HepG2 (cell line): Measurements from ENCODE around the gene FGFR3. TPM values are rescaled to one million over a fixed set of nuclear protein-coding genes. Genes with fewer than 3 reads are reported as not detected.

Experiments used
- ASH2L ChIP-seq: fragments of 300-600, 200-600 bp; sonication (generic); IDR thresholded peaks from 2 replicates; pipeline ENCODE4 v1.7.0; 2017; ENCODE audit warnings: low read depth, mild to moderate bottlenecking, moderate library complexity, mixed read lengths, low read length; ENCODE audit not compliant: insufficient read length
- BCL3 ChIP-seq: sonication (generic); formaldehyde crosslinking; IDR thresholded peaks from 2 replicates; pipeline ENCODE4 v1.5.1; 2020; ENCODE audit warnings: mild to moderate bottlenecking, missing genetic modification reagents, moderate library complexity
- ELK4 ChIP-seq: sonication (generic); formaldehyde crosslinking; IDR thresholded peaks from 2 replicates; pipeline ENCODE4 v1.9.0; 2021; ENCODE audit warnings: missing genetic modification reagents, borderline replicate concordance
- HIVEP1 ChIP-seq: sonication (generic); formaldehyde crosslinking; IDR thresholded peaks from 2 replicates; pipeline ENCODE4 v1.4.0; 2020; ENCODE audit warnings: mild to moderate bottlenecking, missing genetic modification reagents
- KAT7 ChIP-seq: IDR thresholded peaks from 2 replicates; pipeline ENCODE4 v1.6.1; 2018; ENCODE audit warnings: borderline replicate concordance, missing compliant biosample characterization
- MED8 ChIP-seq: sonication (generic); formaldehyde crosslinking; IDR thresholded peaks from 2 replicates; pipeline ENCODE4 v1.8.1; 2023; ENCODE audit warnings: mild to moderate bottlenecking, missing genetic modification reagents; ENCODE audit not compliant: insufficient replicate concordance
- NFYB ChIP-seq: sonication (generic); formaldehyde crosslinking; IDR thresholded peaks from 2 replicates; pipeline ENCODE4 v1.4.0; 2020; ENCODE audit warnings: missing genetic modification reagents
- PCBP2 ChIP-seq: fragments of 200-400 bp; formaldehyde crosslinking; optimal IDR thresholded peaks from 2 replicates; pipeline ENCODE3; 2018; ENCODE audit warnings: low read length, low read depth; ENCODE audit not compliant: poor library complexity, severe bottlenecking
- PRPF4 ChIP-seq: fragments of 200-400 bp; formaldehyde crosslinking; IDR thresholded peaks from 2 replicates; pipeline ENCODE4 v1.6.1; 2016; ENCODE audit warnings: low read length, low read depth; ENCODE audit not compliant: poor library complexity, severe bottlenecking
- PTBP1 ChIP-seq: fragments of 200-400 bp; formaldehyde crosslinking; IDR thresholded peaks from 2 replicates; pipeline ENCODE4 v1.6.1; 2018; ENCODE audit warnings: low read length, low read depth; ENCODE audit not compliant: poor library complexity, severe bottlenecking
- RARG ChIP-seq: sonication (generic); formaldehyde crosslinking; IDR thresholded peaks from 2 replicates; pipeline ENCODE4 v1.4.0; 2020; ENCODE audit warnings: low read depth, mild to moderate bottlenecking, missing genetic modification reagents
- SOX6 ChIP-seq, 2 experiments: fragments of 450-650 bp in 1 of 2; sonication (generic) in 1 of 2; formaldehyde crosslinking in 1 of 2; IDR thresholded peaks; 2 replicates each; pipeline versions ENCODE4 v1.4.0 to v1.6.1; 2017 to 2020; ENCODE audit warnings: antibody characterized with exemption in 1 of 2, mild to moderate bottlenecking in 1 of 2, missing genetic modification reagents in 1 of 2
- YEATS2 ChIP-seq: sonication (generic); formaldehyde crosslinking; IDR thresholded peaks from 2 replicates; pipeline ENCODE4 v1.4.0; 2020; ENCODE audit warnings: missing genetic modification reagents, borderline replicate concordance
- ZNF160 ChIP-seq: sonication (generic); formaldehyde crosslinking; IDR thresholded peaks from 2 replicates; pipeline ENCODE4 v1.8.0; 2022; ENCODE audit warnings: mild to moderate bottlenecking, inconsistent platforms, missing genetic modification reagents
- ZNF180 ChIP-seq: sonication (generic); formaldehyde crosslinking; IDR thresholded peaks from 2 replicates; pipeline ENCODE4 v1.4.0; 2020; ENCODE audit warnings: low read depth, missing genetic modification reagents, borderline replicate concordance
- ZNF326 ChIP-seq: sonication (generic); formaldehyde crosslinking; IDR thresholded peaks from 2 replicates; pipeline ENCODE4 v1.4.0; 2020; ENCODE audit warnings: missing genetic modification reagents, borderline replicate concordance
- ZNF430 ChIP-seq: sonication (generic); formaldehyde crosslinking; IDR thresholded peaks from 2 replicates; pipeline ENCODE4 v1.9.0; 2021; ENCODE audit warnings: mild to moderate bottlenecking, missing genetic modification reagents
- ZNF607 ChIP-seq: sonication (generic); formaldehyde crosslinking; IDR thresholded peaks from 2 replicates; pipeline ENCODE4 v1.5.1; 2020; ENCODE audit warnings: missing genetic modification reagents, mild to moderate bottlenecking, borderline replicate concordance
- ZNF639 ChIP-seq: conservative IDR thresholded peaks from 2 replicates; pipeline ENCODE4 v1.6.1; 2018; ENCODE audit warnings: missing genetic modification reagents
- ZNF687 ChIP-seq: sonication (generic); formaldehyde crosslinking; IDR thresholded peaks from 2 replicates; pipeline ENCODE4 v1.5.1; 2020; ENCODE audit warnings: mild to moderate bottlenecking, missing genetic modification reagents, moderate library complexity
- polyA plus RNA-seq, 8 experiments: library from polyadenylated mRNA; depleted of rRNA in 3 of 8; stranded (reverse) in 7 of 8; unstranded in 1 of 8; fragments of >200 nt; fragmentation: Illumina TruSeq in 4 of 8; extraction: Trizol in 4 of 8; gene quantifications; 2 replicates each; pipeline versions ENCODE4 v1.2.1 to v1.2.3, GENCODE V29; 2011 to 2016; ENCODE audit warnings: low read depth in 4 of 8, missing spikeins in 1 of 8, mixed read lengths in 1 of 8; ENCODE audit not compliant: insufficient read depth in 1 of 8
- total RNA-seq, 5 experiments: library from RNA; depleted of rRNA; stranded (reverse); fragments of >200 nt; fragmentation: Illumina TruSeq; extraction: Trizol; gene quantifications; 2 replicates each; pipeline ENCODE4 v1.2.3, GENCODE V29; 2016; ENCODE audit warnings: low read depth in 1 of 5

Gene FGFR3
- total and polyA plus RNA-seq, 2 of the 13 experiments (the other 11 are each of a cell fraction or from before 2014, with no cell fraction given): 103 to 109 TPM

- TF ChIP-seq PCBP2 (no peak), ZNF430 (peak; percentile 78), YEATS2 (CRISPR knock-in tag) (no peak), MED8 (CRISPR knock-in tag) (no peak), HIVEP1 (no peak), ZNF639 (CRISPR knock-in tag) (no peak), ZNF326 (CRISPR knock-in tag) (no peak), ZNF607 (CRISPR knock-in tag) (no peak), BCL3 (CRISPR knock-in tag) (no peak), ZNF180 (CRISPR knock-in tag) (no peak), ASH2L (peak; percentile 47), SOX6 (IDR thresholded peaks at IDR 0.05) (no peak), SOX6 (CRISPR knock-in tag; IDR thresholded peaks at IDR 0.05) (peak; percentile 83), PRPF4 (no peak), KAT7 (CRISPR knock-in tag) (no peak), ZNF160 (CRISPR knock-in tag) (0 out of 2 replicates have a peak, but pooled peaks have one; percentile 48), RARG (CRISPR knock-in tag) (no peak), ELK4 (no peak), PTBP1 (no peak), ZNF687 (CRISPR knock-in tag) (peak; percentile 97), NFYB (no peak)
These were observed 8.1 kb upstream of the FGFR3 start (continued) for GRCh38 chr4:1784789-1785591.
